GM19328 (cell line): Measurements from ENCODE around the gene RABGGTA.

Experiments used
- ATAC-seq: cut with Tn5 transposase; IDR thresholded peaks from one replicate; pipeline ENCODE4 v1.9.1; 2021; ENCODE audit warnings: mild to moderate bottlenecking, moderate library complexity; ENCODE audit not compliant: unreplicated experiment

The RABGGTA gene, protein sequence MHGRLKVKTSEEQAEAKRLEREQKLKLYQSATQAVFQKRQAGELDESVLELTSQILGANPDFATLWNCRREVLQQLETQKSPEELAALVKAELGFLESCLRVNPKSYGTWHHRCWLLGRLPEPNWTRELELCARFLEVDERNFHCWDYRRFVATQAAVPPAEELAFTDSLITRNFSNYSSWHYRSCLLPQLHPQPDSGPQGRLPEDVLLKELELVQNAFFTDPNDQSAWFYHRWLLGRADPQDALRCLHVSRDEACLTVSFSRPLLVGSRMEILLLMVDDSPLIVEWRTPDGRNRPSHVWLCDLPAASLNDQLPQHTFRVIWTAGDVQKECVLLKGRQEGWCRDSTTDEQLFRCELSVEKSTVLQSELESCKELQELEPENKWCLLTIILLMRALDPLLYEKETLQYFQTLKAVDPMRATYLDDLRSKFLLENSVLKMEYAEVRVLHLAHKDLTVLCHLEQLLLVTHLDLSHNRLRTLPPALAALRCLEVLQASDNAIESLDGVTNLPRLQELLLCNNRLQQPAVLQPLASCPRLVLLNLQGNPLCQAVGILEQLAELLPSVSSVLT

DNA sequence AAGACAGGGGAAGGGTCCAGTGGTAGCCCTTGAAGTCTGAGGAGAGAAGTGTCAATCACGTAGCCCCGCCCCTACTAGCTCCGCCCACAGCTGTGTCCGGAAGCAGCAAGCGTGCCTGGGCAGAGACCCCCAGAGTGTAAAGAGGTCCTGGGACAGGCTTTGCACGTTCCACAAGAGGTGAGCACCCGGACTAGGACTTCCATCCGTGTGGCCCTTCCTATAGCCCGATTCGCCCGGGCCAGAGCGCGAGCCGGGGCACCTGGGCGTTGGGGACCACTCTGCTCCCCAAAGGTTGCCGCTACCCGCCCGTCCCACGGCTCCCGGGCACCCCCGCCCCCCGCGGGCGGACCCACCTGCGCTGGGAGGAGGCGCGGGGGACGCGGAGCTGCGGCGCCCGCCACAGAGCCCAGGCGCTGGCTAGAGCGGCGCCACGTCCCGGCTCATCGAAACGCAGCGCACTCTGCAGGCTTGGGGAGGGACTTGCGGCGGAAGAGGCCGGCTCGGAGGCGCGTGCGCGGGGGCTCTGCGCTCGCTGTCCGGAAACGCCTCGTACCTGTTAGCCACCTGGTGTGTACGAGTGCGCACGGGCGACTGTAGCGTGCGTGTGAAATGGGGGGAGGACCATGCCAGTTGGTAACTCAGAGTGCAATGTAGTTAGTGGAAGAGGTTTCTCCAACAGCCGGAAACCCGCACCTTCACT, at the start of gene RABGGTA:
Gene RABGGTA (minus strand): TSS at position 464 of the 700 bp plus-strand sequence. CDS start 482 bp downstream, outside the sequence.
- peak; percentile 85 for ATAC-seq

DNA sequence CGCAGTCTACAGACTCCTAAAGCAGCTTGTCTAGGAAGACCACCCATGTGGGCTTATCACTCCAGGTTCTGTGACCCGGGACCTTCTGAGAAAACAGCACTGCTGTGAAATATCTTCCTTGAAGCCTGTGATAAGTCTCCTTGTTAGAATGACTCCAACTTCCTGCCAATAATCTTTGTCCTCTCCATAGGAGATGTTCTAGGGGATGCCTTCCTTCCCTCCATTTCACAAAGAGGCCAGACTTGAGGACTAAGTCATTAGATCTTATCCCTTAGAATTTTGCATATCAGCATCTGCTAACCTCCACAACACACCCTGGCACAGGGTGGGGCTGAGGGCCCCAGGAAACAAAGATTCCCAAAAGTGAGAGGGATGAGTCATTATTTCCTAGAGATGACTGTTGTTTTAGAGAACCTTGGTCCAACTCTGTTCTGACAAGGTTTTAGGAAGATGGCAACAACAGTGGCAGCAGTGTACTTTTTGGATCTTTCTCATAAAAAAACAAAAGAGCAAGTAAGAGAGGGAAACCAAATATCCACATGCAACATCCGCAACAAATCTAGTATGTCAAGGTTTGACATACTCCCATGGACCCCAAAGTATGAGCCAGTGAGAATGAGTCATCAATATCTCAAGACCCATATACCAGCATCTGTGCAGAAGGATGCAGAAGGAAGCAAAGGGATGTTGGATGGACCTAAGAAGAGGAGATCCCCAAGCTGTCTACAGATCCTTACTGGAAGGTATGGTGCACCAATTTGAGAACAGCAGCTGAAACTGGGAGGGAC, 45.9 kb upstream of the RABGGTA start:
- ATAC-seq, result no peak

DNA sequence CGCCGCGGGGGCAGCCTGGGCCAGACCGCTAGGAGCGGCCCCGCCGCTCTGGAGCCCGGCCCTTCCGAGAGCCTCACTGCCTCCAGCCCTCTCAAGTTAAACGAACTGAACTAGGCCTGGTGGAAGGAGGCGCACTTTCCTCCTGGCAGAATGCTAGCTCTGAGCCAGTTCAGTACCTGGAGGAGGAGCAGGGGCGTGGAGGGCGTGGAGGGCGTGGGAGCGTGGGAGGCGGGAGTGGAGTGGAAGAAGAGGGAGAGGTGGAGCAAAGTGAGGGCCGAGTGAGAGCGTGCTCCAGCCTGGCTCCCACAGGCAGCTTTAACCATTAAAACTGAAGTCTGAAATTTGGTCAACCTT, 45.2 kb upstream of the RABGGTA start:
- no peak for ATAC-seq

DNA sequence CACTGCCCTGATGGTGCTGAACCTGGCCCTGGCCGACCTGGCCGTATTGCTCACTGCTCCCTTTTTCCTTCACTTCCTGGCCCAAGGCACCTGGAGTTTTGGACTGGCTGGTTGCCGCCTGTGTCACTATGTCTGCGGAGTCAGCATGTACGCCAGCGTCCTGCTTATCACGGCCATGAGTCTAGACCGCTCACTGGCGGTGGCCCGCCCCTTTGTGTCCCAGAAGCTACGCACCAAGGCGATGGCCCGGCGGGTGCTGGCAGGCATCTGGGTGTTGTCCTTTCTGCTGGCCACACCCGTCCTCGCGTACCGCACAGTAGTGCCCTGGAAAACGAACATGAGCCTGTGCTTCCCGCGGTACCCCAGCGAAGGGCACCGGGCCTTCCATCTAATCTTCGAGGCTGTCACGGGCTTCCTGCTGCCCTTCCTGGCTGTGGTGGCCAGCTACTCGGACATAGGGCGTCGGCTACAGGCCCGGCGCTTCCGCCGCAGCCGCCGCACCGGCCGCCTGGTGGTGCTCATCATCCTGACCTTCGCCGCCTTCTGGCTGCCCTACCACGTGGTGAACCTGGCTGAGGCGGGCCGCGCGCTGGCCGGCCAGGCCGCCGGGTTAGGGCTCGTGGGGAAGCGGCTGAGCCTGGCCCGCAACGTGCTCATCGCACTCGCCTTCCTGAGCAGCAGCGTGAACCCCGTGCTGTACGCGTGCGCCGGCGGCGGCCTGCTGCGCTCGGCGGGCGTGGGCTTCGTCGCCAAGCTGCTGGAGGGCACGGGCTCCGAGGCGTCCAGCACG, 44.6 kb upstream of the RABGGTA start:
- no peak for ATAC-seq

DNA sequence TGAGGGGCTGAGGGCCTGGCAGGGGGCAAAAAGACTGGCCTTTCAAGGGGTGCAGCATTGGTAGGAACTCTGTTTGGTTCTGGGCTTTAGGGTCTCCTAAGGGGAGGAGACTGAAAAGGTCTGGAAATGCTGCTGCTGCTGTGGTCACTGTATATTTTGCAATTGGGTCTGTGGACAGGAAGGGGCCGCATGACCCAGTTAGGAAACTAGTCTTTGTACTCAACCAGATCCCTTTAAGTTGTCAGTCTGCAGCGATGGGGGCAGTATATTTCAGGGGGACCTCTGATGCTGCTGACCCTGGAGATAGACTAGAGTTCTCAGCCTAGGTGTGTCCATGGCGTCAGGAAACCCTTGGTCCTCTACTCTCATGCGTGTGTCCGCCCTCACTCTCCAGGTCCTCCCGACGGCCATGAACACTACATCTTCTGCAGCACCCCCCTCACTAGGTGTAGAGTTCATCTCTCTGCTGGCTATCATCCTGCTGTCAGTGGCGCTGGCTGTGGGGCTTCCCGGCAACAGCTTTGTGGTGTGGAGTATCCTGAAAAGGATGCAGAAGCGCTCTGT, 43.9 kb upstream of the RABGGTA start:
- ATAC-seq, result no peak

DNA sequence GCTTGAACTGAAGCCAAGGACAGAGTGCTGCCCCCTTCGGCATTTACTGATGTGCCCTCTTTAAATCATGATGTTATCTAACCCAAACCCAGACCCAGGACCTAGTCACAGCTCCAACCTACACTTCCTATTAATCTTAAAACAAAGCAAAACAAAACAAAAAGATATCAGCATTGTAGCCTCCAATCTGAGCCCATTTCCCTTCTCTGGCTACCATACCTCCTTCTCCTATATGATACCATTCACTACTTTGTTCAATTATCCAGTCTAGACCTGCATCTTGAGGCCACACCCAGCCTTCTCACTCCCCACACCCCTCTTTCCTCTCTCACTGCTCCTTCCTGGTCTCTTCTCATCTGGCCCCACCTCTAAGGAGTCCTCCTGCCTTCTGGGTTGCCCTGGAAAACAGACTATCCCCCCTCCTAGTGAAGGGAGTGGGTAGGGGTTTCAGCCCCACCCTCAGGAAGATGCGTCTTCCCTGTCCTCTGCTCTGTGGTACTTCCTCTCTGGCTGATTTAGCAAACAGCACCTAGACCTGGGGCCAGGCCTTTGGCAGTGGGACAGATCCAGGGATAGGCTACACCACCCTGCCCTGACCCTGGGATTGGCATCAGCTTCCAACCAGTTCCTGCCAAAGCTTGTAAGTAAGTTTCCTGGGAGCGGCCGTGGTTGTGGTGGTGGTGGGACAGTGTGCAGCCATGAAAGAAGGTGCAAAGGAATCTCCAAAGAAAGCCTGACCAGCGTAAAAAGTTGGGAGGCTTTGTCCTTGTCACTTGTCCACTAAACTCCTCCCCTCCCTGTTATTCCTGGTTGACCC, 43.2 kb upstream of the RABGGTA start:
- no peak for ATAC-seq

DNA sequence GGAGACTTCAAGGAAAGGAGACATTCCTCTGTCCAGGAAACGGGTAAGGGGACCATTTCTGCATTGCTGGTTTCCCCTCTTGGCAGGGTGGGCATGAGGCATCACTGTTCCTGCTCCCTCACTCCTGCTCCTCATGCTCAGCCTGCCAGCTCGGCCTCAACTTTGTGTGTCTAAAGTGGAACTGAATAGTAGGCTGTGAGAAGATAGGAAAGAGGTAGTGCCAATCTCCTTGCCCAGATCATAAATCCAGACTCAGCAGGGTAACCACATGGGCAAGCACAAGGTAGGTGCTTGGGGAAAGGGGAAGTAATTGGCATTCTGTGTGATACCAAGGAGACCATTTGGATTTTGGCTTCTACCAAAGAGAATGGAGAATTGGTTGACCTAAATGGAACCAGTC, 42.5 kb upstream of the RABGGTA start:
- ATAC-seq, result no peak

DNA sequence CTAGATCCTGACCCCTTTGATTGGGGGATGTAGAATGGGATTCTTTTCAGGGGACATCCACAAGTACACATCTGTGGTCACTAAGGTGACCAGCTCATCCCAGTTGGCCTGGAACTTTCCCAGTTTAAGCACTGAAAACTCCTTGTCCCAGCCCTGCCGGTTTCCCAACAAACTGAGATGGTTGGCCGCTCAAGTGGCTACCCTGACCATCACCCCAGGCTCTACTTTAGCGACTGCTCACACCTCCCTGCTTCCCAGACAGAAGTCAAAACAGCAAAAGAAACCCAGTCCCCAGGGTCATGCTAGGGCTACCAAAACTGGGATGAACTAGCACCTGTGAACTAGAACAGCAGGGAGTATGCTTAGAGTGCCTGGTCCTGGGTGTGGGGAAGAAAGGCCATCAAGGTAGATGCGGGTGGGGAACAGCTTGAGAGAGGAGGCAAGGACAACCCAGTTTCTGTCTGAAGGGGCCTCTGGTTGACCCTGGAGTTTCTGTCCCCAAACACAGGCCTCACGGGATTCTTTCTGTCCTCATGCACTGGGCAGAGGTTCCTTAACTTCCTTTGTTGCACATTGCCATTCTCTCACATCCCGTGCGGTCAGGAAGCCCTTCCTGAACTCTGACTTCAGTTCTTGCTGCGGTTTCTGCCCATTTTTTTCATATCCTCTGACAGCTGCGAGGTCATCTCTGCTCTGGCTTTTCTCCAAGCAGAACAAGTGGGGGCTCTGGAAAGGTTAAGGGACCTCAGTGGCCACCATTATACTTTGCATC, 41.5 kb upstream of the RABGGTA start:
- ATAC-seq, result no peak

DNA sequence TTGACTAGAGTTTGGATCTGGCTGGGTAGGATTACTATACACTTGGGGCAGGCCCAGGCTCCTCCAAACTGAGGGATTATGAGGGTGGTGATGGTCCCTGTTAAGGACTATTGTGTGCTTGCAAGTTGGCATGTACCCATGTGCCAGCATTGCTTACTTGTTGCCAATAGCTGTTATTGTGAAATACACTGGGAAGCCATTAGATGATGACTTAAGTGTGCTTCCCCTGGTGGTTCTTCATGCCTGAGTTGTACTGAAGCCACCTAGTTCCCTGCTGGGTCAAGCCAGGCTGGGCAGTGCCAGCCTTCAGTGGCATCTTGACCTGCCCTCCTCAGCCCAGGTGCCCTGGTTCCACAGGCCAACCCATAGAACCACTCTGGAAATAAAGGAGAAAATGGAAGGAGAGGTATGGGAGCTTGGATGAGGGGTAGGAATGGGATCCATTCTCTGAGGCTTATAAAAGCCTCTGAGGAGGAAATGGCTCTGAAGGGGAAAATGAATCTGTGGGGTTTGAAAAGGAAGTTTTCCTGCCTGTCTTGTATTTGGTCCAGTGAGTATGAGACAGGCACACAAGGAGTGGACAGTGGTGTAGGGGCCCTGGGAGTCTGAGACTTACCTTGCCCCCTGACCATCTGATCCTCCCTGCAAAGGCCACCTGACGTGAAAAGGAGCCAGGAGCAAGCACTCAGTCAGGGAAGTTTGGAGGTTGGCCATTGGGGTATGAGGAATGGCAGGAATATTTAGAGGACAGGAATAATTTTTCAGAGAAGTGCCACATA, 40.6 kb upstream of the RABGGTA start:
- no peak for ATAC-seq

DNA sequence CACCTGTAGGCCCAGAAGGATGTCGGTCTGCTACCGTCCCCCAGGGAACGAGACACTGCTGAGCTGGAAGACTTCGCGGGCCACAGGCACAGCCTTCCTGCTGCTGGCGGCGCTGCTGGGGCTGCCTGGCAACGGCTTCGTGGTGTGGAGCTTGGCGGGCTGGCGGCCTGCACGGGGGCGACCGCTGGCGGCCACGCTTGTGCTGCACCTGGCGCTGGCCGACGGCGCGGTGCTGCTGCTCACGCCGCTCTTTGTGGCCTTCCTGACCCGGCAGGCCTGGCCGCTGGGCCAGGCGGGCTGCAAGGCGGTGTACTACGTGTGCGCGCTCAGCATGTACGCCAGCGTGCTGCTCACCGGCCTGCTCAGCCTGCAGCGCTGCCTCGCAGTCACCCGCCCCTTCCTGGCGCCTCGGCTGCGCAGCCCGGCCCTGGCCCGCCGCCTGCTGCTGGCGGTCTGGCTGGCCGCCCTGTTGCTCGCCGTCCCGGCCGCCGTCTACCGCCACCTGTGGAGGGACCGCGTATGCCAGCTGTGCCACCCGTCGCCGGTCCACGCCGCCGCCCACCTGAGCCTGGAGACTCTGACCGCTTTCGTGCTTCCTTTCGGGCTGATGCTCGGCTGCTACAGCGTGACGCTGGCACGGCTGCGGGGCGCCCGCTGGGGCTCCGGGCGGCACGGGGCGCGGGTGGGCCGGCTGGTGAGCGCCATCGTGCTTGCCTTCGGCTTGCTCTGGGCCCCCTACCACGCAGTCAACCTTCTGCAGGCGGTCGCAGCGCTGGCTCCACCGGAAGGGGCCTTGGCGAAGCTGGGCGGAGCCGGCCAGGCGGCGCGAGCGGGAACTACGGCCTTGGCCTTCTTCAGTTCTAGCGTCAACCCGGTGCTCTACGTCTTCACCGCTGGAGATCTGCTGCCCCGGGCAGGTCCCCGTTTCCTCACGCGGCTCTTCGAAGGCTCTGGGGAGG, 39.5 kb upstream of the RABGGTA start, which contains the start of gene LTB4R:
Gene LTB4R (plus strand): TSS at position 857 of the 959 bp plus-strand sequence. CDS start 4,150 bp downstream, outside the sequence.
- peak; percentile 43 for ATAC-seq

DNA sequence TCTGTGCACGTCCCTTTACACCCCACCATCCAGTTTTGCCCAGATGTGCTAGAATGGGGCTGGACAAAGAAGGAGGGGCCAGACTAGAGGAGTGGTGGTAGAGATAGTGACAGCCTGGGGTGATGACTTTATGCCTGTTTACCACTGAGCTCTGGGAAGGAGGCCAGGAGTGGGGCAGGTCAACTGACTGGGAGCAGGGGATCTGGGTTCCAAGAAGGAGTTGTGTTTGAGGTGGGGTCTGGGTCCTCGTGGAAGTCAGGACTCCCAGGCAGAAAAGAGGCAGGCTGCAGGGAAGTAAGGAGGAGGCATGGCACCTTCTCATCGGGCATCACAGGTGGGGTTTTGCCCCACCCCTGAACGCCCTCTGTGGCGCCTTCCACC, 38.9 kb upstream of the RABGGTA start:
- ATAC-seq, result no peak

DNA sequence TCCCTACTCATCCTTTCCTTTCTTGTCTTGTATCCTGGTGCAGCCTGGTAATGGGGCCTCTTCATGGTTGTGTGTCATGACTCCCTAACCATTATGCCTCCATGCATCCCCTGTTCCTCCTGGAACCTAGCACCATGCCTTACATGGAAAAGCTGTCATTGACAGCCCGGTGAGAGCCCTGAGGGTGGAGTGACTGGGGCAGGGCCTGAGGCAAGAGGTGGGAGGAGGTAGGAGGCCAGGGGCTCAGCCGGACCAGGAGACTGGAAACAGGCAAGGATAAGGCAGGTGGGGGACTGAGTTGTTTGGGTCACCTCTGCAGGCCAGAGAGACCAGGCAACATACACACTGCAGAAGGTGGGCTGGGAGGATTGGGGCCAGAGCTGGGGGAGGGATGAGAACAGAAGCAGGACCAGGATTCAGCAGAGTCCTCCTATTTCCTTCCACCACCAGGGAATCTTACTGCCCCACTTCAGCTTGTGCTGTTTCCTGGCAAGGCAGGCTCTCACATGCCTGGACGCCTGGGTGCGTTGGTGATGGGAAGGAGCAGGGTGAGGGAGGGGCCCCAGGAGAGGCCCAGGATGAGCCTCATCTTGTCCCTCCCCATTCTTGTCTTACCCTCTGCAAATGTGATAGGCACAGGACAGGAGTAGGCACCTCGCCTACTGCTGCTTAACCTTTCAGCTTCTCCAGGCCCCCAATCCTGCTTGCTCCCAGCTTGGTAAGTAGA, 38.3 kb upstream of the RABGGTA start, which contains the start of gene LTB4R2:
Gene LTB4R2 (plus strand): TSS at position 603 of the 727 bp plus-strand sequence. CDS start 525 bp downstream, outside the sequence.
- ATAC-seq, result no peak

DNA sequence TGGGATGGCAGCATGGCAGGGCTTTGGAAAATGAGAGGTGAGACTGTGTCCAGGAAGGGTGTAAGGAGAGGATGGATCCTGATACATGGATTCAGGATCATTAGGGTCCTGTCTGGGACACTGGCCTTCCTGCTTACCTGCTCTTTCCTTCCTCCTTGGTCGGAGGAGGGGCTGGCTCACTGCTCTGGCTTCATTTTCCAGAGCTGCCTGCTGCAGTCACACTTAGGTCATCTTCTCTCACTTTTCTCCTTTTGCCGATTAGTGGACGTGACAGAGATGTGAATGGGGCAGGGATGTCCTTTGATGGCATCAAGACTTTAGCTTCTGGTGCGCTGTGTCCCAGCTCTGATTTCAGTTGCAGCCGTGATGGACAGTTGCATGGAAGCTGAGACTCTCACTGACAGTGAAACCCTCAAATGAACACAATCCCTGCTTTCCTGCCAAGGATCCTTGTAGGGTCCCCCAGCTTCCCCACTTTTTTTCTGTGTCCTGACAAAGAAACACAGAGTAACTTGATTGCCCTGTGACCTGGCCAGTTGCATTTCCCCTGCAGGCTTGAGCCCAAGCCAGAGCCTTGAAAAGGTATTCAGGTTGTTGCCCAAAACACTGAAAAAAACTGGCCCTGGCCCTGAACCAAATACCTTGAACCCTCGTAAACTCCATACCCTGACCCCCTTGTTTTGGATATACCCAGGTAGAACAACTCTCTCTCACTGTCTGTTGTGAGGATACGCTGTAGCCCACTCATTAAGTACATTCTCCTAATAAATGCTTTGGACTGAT, 37.1 kb upstream of the RABGGTA start:
- ATAC-seq, result no peak

DNA sequence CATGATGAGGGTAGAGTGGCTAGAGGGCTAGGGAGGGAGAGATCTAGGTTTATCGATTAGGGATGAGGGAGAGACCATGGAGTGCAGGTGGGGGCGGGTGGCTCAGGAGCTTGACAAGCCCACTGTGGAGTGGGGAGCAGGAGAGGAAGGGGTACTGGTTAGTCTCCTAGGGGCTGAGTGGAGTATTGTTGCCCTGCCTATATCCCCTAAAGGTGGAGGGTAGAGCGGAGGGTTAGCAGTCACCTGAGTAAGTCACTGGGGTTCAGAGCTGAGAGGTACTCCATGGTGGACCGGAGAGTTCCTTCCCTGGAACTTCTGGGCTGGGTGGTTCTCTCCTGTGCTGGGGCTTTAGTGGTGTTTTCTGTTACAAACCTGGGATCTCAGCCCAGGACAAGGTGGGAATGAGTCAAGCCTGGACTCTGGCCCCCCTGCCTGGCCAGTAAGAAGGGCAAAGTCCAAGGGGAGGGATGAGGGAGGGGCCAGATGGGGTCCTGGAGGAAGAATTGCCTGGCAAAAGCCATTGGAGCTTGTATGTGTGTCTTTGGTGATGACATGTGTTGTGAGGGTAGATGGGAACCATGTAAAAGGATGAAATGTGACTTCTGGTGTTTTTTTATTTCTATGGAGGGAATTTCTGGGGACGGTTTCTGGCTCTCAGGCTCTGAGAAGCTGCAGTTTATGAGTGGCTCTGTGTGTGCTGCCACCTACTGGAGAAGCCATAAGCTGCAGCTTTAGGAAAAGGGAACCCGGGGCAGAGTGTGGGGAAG, 36.4 kb upstream of the RABGGTA start, which contains the start of gene CIDEB:
Gene CIDEB (minus strand): TSS at position 403 of the 767 bp plus-strand sequence. CDS start 119 bp downstream, at position 284.
- no peak for ATAC-seq
